ENCODE results near the gene MED22. TPM values are rescaled to one million over a fixed set of nuclear protein-coding genes. Genes with fewer than 3 reads are reported as not detected.

MED22 gene
- total RNA-seq, 3 donors from 2014 or later (not counting 1 experiment from before 2014, with no cell fraction given): 23.8 to 37.0 (median 28.1) TPM

DNA sequence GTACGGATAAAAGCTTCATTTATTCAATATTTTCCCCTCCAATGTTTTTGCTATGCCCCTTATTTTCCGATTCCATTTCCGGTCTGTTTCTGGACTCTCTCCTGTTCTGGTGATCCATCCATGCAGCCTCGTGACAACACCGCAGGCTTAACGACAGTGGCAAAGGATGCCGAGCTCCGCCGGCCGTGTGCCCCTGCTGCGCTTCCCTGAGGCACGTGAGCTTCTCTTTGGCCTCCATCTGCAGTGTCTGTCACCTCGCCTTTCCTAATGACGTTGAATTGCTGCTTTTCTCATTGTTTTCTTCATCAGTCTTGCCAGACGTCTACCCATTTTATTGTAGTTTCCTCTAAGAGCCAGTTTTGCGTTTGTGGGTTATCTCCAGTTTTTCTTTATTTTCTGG is 40.6 kb downstream of the MED22 start:
- no peaks in the 10 kb centered on the region for H3K4me1 Mint-ChIP-seq
- intact Hi-C loops (cut with micrococcal nuclease): no loop called here
- 82% methylated on average over 16 of the region's 16 CpGs for WGBS (ENCODE audit: insufficient coverage)
- TF ChIP-seq, protein P1, sequence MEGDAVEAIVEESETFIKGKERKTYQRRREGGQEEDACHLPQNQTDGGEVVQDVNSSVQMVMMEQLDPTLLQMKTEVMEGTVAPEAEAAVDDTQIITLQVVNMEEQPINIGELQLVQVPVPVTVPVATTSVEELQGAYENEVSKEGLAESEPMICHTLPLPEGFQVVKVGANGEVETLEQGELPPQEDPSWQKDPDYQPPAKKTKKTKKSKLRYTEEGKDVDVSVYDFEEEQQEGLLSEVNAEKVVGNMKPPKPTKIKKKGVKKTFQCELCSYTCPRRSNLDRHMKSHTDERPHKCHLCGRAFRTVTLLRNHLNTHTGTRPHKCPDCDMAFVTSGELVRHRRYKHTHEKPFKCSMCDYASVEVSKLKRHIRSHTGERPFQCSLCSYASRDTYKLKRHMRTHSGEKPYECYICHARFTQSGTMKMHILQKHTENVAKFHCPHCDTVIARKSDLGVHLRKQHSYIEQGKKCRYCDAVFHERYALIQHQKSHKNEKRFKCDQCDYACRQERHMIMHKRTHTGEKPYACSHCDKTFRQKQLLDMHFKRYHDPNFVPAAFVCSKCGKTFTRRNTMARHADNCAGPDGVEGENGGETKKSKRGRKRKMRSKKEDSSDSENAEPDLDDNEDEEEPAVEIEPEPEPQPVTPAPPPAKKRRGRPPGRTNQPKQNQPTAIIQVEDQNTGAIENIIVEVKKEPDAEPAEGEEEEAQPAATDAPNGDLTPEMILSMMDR (IDR thresholded peaks at IDR 0.05): no peak
- no peak overlapping the region for H3K27ac Mint-ChIP-seq
- no peak overlapping the region for H3K4me3 Mint-ChIP-seq
- Histone ChIP-seq H3K4me1 (ENCODE audit: control insufficient read depth, insufficient read depth, low read length) (no peaks in the 10 kb centered on the region), H3K27me3 (ENCODE audit: control insufficient read depth, insufficient read depth, low read length) (no peaks in the 10 kb centered on the region), H3K9me3 (ENCODE audit: control insufficient read depth, insufficient read depth, low read length) (no peaks in the 10 kb centered on the region), H3K4me3 (ENCODE audit: low read length) (no peak overlapping the region), H3K36me3 (ENCODE audit: control insufficient read depth, insufficient read depth, low read length) (no peaks in the 10 kb centered on the region), H3K27ac (ENCODE audit: low read length) (no peak overlapping the region)
- H3K27me3 Mint-ChIP-seq (ENCODE audit: low read depth in 2 of 2): peaks cover 8 to 9% of the 10 kb centered on the region in 2 donors
- DNase-seq (no peak), ATAC-seq (no peak)
- H3K9me3 Mint-ChIP-seq: no peaks in the 10 kb centered on the region
- no peaks in the 10 kb centered on the region for H3K36me3 Mint-ChIP-seq

DNA sequence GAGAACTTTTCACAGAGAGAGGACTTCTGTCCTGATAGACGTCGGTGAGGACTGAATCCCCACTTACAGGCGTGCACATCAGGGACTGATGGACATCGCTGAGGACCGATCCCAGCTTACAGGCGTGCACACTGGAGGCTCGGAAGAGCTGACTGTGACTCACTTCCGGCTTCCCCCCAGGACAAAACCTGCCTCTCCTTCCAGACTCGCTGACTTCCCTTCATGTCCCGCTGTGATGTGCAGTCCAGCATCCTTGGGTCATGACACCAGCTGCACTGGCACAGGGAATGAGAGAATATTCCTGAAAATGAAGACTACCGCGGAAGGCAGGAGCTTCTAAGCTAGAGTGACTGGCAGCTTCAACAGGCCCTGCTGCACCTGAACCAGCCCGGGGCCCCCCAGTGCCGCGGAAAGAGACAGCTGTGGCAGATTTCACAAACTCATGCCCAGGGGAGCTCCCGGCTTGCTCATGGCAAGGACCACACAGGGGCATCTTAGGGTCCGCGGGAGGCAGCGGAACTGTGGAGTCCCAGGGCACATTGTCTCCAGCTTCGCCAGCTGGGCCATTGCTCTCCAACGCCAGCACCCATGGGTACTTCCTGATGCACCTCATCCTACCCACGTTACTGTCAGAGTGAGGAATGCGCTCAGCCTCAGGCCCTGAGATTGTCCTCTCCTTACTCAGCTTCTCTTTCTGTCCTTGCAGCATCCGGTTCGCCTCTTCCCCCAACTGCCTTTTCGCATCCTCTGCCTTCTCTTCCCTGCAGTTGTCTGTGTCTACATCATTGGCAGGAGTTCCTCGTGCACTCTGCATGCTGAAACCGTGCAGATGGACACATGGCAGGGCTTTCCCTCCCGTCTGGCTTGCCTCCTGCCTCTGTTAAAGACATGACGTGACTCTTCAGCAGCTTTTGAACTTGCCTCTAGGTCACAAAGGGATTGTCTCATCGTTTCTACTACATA is 41.4 kb downstream of the MED22 start:
- no peaks in the 10 kb centered on the region for H3K4me1 Mint-ChIP-seq
- H3K27ac ChIP-seq (ENCODE audit: low read length): no peak overlapping the region
- H3K36me3 ChIP-seq (ENCODE audit: control insufficient read depth, insufficient read depth, low read length): no peaks in the 10 kb centered on the region
- no peaks in the 10 kb centered on the region for H3K36me3 Mint-ChIP-seq
- no peaks in the 10 kb centered on the region for H3K27me3 ChIP-seq (ENCODE audit: control insufficient read depth, insufficient read depth, low read length)
- TF ChIP-seq, protein P1 (IDR thresholded peaks at IDR 0.05): no peak
- no peak for ATAC-seq
- WGBS (ENCODE audit: insufficient coverage): 82% methylated on average over 31 of the region's 31 CpGs
- H3K9me3 ChIP-seq (ENCODE audit: control insufficient read depth, insufficient read depth, low read length): no peaks in the 10 kb centered on the region
- DNase-seq: no peak
- intact Hi-C loops (cut with micrococcal nuclease): no loop called here
- H3K27me3 Mint-ChIP-seq (ENCODE audit: low read depth in 2 of 2): peaks cover 8 to 9% of the 10 kb centered on the region in 2 donors
- no peak overlapping the region for H3K27ac Mint-ChIP-seq
- H3K4me1 ChIP-seq (ENCODE audit: control insufficient read depth, insufficient read depth, low read length): no peaks in the 10 kb centered on the region
- H3K4me3 Mint-ChIP-seq: no peak overlapping the region
- no peak overlapping the region for H3K4me3 ChIP-seq (ENCODE audit: low read length)
- H3K9me3 Mint-ChIP-seq: no peaks in the 10 kb centered on the region

DNA sequence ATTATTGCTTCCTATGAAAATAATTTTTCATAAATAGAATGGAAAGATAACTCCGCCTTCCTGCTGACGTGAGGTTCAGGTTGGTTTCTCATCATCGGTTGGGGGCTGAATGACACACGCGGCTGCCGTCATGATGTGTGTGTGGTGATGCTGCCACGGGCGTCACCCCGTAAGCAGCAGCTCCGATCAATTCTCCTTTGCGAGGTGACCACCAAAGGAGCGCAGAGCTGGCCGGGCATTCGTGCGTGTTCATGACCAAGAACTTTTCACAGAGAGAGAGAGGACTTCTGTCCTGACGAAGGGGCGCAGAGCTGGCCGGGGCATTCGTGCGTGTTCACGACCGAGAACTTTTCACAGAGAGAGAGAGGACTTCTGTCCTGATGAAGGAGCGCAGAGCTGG is 42.2 kb downstream of the MED22 start:
- H3K27me3 Mint-ChIP-seq (ENCODE audit: low read depth in 2 of 2): peaks cover 8 to 9% of the 10 kb centered on the region in 2 donors
- Histone ChIP-seq H3K36me3 (ENCODE audit: control insufficient read depth, insufficient read depth, low read length) (no peaks in the 10 kb centered on the region), H3K27ac (ENCODE audit: low read length) (no peak overlapping the region), H3K9me3 (ENCODE audit: control insufficient read depth, insufficient read depth, low read length) (no peaks in the 10 kb centered on the region), H3K4me3 (ENCODE audit: low read length) (no peak overlapping the region), H3K27me3 (ENCODE audit: control insufficient read depth, insufficient read depth, low read length) (no peaks in the 10 kb centered on the region), H3K4me1 (ENCODE audit: control insufficient read depth, insufficient read depth, low read length) (no peaks in the 10 kb centered on the region)
- ATAC-seq (no peak), DNase-seq (no peak)
- TF ChIP-seq, protein P1 (IDR thresholded peaks at IDR 0.05): no peak
- H3K27ac Mint-ChIP-seq: no peak overlapping the region
- intact Hi-C loops (cut with micrococcal nuclease): no loop called here
- H3K4me3 Mint-ChIP-seq: no peak overlapping the region
- no peaks in the 10 kb centered on the region for H3K4me1 Mint-ChIP-seq
- no peaks in the 10 kb centered on the region for H3K9me3 Mint-ChIP-seq
- no peaks in the 10 kb centered on the region for H3K36me3 Mint-ChIP-seq
- 92% methylated on average over 23 of the region's 23 CpGs for WGBS (ENCODE audit: insufficient coverage)

Data from natural killer cell (primary cell).